SU-DHL-6 (cell line): ENCODE data around the gene PRR33.

Experiments used
- EZH2phosphoT487 ChIP-seq: fragments of 200-600 bp; sonication (generic), shearing (Covaris generic); conservative IDR thresholded peaks from 2 replicates; pipeline ENCODE4 v1.6.1; 2018; ENCODE audit warnings: mild to moderate bottlenecking, antibody characterized with exemption, low read length, moderate library complexity, mixed read lengths
- TF ChIP-seq, protein P1 (sequence below): fragments of 200-600 bp; sonication (generic); IDR thresholded peaks from one replicate; pipeline ENCODE4 v1.5.1; 2017; ENCODE audit warnings: antibody characterized with exemption, mild to moderate bottlenecking, low read length, moderate library complexity; ENCODE audit not compliant: insufficient read depth, poor library complexity, severe bottlenecking

DNA sequence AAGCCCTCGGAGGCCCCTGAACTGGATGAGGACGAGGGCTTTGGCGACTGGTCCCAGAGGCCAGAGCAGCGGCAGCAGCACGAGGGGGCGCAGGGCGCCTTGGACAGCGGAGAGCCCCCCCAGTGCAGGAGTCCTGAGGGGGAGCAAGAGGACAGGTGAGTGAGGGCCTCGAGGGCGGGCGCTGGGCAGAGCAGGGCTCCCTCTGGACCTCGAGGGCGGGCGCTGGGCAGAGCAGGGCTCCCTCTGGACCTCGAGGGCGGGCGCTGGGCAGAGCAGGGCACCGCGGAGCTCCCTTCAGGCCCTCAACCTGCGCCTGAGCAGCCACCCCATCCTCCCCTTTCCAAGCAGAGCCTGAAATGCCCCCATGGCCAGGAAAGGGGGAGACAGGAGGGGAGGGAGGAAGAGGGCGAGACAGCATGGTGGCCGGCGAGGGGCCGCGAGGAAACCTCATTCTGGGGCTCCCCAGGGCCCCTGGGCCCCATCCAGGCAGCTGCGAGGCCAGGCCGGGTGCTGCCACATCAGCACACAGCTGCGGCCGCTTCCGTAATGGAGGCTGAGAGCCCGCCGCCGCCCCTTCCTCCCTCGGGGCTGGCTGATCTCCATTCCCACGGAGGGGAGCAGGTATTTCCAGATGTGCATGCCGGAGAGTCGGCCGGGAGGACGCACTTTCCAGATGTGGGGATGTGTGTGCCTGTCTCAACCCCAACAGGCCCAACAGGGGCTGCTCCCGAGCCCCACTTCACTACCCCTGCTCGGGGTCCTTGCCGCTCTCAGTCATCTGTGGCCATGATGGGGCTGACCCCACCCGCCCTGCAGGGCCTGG is 10.0 kb downstream of the PRR33 start:
- TF ChIP-seq, protein P1, sequence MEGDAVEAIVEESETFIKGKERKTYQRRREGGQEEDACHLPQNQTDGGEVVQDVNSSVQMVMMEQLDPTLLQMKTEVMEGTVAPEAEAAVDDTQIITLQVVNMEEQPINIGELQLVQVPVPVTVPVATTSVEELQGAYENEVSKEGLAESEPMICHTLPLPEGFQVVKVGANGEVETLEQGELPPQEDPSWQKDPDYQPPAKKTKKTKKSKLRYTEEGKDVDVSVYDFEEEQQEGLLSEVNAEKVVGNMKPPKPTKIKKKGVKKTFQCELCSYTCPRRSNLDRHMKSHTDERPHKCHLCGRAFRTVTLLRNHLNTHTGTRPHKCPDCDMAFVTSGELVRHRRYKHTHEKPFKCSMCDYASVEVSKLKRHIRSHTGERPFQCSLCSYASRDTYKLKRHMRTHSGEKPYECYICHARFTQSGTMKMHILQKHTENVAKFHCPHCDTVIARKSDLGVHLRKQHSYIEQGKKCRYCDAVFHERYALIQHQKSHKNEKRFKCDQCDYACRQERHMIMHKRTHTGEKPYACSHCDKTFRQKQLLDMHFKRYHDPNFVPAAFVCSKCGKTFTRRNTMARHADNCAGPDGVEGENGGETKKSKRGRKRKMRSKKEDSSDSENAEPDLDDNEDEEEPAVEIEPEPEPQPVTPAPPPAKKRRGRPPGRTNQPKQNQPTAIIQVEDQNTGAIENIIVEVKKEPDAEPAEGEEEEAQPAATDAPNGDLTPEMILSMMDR = no peak
- no peak for TF ChIP-seq EZH2phosphoT487
